Endothelial cell of umbilical vein (primary cell): ENCODE data around the gene DDX10. TPM values are rescaled to one million over a fixed set of nuclear protein-coding genes. Genes with fewer than 3 reads are reported as not detected.

ENCODE experiments used
- BruUV-seq: library from RNA; stranded (reverse); fragments of 400-500 nt; replicated peaks from 2 replicates; lab custom pipeline; 2021; lab: Mats Ljungman, UMichigan
- CTCF ChIA-PET: fragments of 300-600, 350-600 bp; sonication (Branson Sonifier 250); formaldehyde crosslinking; loops from one replicate; lab custom pipeline; 2021; ENCODE audit warnings: antibody characterized with exemption, inconsistent platforms; lab: Charles Lee
- POLR2A ChIA-PET: fragments of 300-600, 350-600 bp; sonication (Branson Sonifier 250); formaldehyde crosslinking; loops from one replicate; lab custom pipeline; 2021; ENCODE audit warnings: antibody characterized with exemption, inconsistent platforms; lab: Charles Lee
- DNase-seq: peaks from one replicate; pipeline ENCODE4 v3.0.0-alpha.2; 2011; ENCODE audit warnings: low read depth, low spot score
- FAIRE-seq: peaks from 2 replicates; lab custom pipeline; 2011; peaks lifted over from hg19 to GRCh38; lab: Jason Lieb, UNC
- H2AFZ ChIP-seq: 2 replicates; pipeline ENCODE4 v1.6.0; 2012; ENCODE audit warnings: low read depth, low read length, control low read depth, inconsistent platforms
- H3K27ac ChIP-seq: 2 replicates; pipeline ENCODE4 v1.5.1; 2011; ENCODE audit warnings: low read depth, mild to moderate bottlenecking, control low read depth, low read length, moderate library complexity; ENCODE audit not compliant: insufficient read depth
- H3K27me3 ChIP-seq, 2 experiments: 2 replicates each; pipeline versions ENCODE4 v1.6.0 to v1.6.1; 2011; ENCODE audit warnings: low read length in 2 of 2, mixed read lengths in 1 of 2; ENCODE audit not compliant: control insufficient read depth in 2 of 2, insufficient read depth in 2 of 2
- H3K36me3 ChIP-seq, 2 experiments: 2 replicates in 1 of 2; 3 replicates in 1 of 2; pipeline ENCODE4 v1.5.1; 2011; ENCODE audit warnings: low read length in 2 of 2, mild to moderate bottlenecking in 1 of 2, moderate library complexity in 1 of 2; ENCODE audit not compliant: control insufficient read depth in 2 of 2, insufficient read depth in 2 of 2; ENCODE audit errors: extremely low read depth in 1 of 2
- H3K4me1 ChIP-seq: 3 replicates; pipeline ENCODE4 v1.5.1; 2011; ENCODE audit warnings: mild to moderate bottlenecking, low read length; ENCODE audit not compliant: control insufficient read depth, insufficient read depth; ENCODE audit errors: extremely low read depth
- H3K4me2 ChIP-seq: 2 replicates; pipeline ENCODE4 v1.6.1; 2011; ENCODE audit warnings: low read length, control low read depth, mixed read lengths; ENCODE audit not compliant: insufficient read depth
- H3K4me3 ChIP-seq, 3 experiments: fragments of 200-600 bp in 1 of 3; sonication (generic), shearing (Covaris generic) in 1 of 3; replicated peaks in 1 of 3; 2 replicates each; pipeline ENCODE4 v1.5.1; 2011 to 2016; ENCODE audit warnings: control low read depth in 3 of 3, low read length in 3 of 3, mild to moderate bottlenecking in 2 of 3, inconsistent platforms in 1 of 3, low read depth in 1 of 3, moderate library complexity in 1 of 3; ENCODE audit not compliant: insufficient read depth in 1 of 3
- H3K79me2 ChIP-seq: 2 replicates; pipeline ENCODE4 v1.6.0; 2012; ENCODE audit warnings: low read length, inconsistent platforms; ENCODE audit not compliant: control insufficient read depth, insufficient read depth
- H3K9ac ChIP-seq: replicated peaks from 2 replicates; pipeline ENCODE3; 2011; ENCODE audit warnings: low read length, control low read depth; ENCODE audit not compliant: insufficient read depth; ENCODE audit errors: extremely low read depth
- H3K9me1 ChIP-seq: replicated peaks from 3 replicates; pipeline ENCODE4 v1.6.0; 2011; ENCODE audit warnings: mild to moderate bottlenecking, low read length; ENCODE audit not compliant: control insufficient read depth, insufficient read depth; ENCODE audit errors: extremely low read depth
- H3K9me3 ChIP-seq: replicated peaks from 2 replicates; pipeline ENCODE4 v1.5.1; 2012; ENCODE audit warnings: low read length, inconsistent platforms; ENCODE audit not compliant: control insufficient read depth, insufficient read depth
- H4K20me1 ChIP-seq: replicated peaks from 2 replicates; pipeline ENCODE3; 2011; ENCODE audit warnings: mild to moderate bottlenecking, low read length; ENCODE audit not compliant: control insufficient read depth, insufficient read depth; ENCODE audit errors: extremely low read depth
- EZH2 ChIP-seq: IDR thresholded peaks from 2 replicates; pipeline ENCODE4 v1.6.1; 2012; ENCODE audit warnings: borderline replicate concordance, low read depth, mild to moderate bottlenecking, moderate library complexity, low read length, inconsistent platforms; ENCODE audit not compliant: severe bottlenecking
- FOS ChIP-seq: IDR thresholded peaks from 2 replicates; pipeline ENCODE4 v1.6.1; 2011; ENCODE audit warnings: mild to moderate bottlenecking, low read length, moderate library complexity, borderline replicate concordance; ENCODE audit not compliant: insufficient read depth
- GATA2 ChIP-seq: IDR thresholded peaks from 2 replicates; pipeline ENCODE4 v1.7.0; 2011; ENCODE audit warnings: low read depth, mild to moderate bottlenecking, moderate library complexity, mixed read lengths, low read length; ENCODE audit not compliant: insufficient read length, insufficient read depth
- JUN ChIP-seq: IDR thresholded peaks from 2 replicates; pipeline ENCODE4 v1.6.1; 2011; ENCODE audit warnings: borderline replicate concordance, low read depth; ENCODE audit not compliant: insufficient read length, insufficient read depth
- MYC ChIP-seq: IDR thresholded peaks from one replicate; pipeline ENCODE4 v1.6.1; 2011; ENCODE audit warnings: mild to moderate bottlenecking, low read depth, low read length
- POLR2A ChIP-seq: IDR thresholded peaks from 2 replicates; pipeline ENCODE4 v1.6.1; 2012; ENCODE audit warnings: low read depth, mild to moderate bottlenecking, control low read depth, low read length
- POLR2AphosphoS5 ChIP-seq: IDR thresholded peaks from 2 replicates; pipeline ENCODE4 v1.6.1; 2012; ENCODE audit warnings: low read depth, mild to moderate bottlenecking, control low read depth, low read length, moderate library complexity; ENCODE audit not compliant: insufficient read depth
- dilution Hi-C: fragments of 300-500 bp; cut with MboI; formaldehyde crosslinking; loops from one replicate; pipeline ENCODE4 v1.15.0; 2019; ENCODE audit warnings: low sequenced_read_pairs; ENCODE audit not compliant: extremely low pct_ligation_motif_present
- intact Hi-C: fragments of 100-400 bp; cut with micrococcal nuclease; formaldehyde crosslinking; loops from one replicate; pipeline ENCODE4 v1.10.0; 2022
- polyA plus RNA-seq, 4 experiments: library from polyadenylated mRNA; depleted of rRNA in 3 of 4; stranded (reverse) in 3 of 4; unstranded in 1 of 4; fragments of >200 nt; gene quantifications; 2 replicates each; pipeline versions ENCODE4 v1.2.1 to v1.2.3, GENCODE V29; 2011 to 2012; ENCODE audit warnings: missing spikeins in 1 of 4
- total RNA-seq: library from RNA; stranded (reverse); gene quantifications from 2 replicates; pipeline ENCODE4 v1.2.3, GENCODE V29; 2021
- TF ChIP-seq, protein P1 (sequence below), 2 donors: IDR thresholded peaks; 1 replicate in 1 of 2; 2 replicates in 1 of 2; pipeline ENCODE4 v1.5.1; 2011; ENCODE audit warnings: low read length in 2 of 2, mild to moderate bottlenecking in 2 of 2, moderate library complexity in 2 of 2, control low read depth in 1 of 2, inconsistent platforms in 1 of 2, low read depth in 1 of 2; ENCODE audit not compliant: insufficient read depth in 1 of 2; ENCODE audit errors: extremely low read depth in 1 of 2
- TF ChIP-seq, protein P2 (sequence below): IDR thresholded peaks from 2 replicates; pipeline ENCODE4 v1.6.1; 2011; ENCODE audit not compliant: insufficient read depth, insufficient read length

The DDX10 gene
- total and polyA plus RNA-seq, 2 donors (not counting 3 experiments of a cell fraction or from before 2014, with no cell fraction given): 29.8 to 35.2 TPM

DNA sequence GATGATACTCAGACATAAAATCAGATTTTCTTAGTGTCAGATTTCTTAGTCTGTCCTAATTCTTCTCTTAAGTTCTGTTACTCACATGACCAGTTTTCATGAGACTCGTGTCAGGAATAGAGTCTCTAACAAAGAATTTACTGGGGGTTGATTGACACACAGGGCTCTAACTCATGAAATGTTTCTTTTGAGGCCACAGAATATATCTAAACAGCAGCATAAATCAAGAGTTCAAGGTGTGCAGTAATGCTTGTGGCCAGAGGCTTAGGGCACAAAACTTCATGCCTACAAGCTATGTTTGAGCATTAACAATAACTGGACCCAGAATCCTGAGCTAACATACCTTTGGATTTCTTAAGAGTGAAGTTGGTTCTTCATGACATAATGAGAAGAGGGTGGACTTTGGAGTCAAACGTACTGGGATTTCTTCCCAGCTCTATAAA is 237.2 kb downstream of the DDX10 start:
- H3K9me3 ChIP-seq: no peaks in the 10 kb centered on the region
- no peaks in the 10 kb centered on the region for H4K20me1 ChIP-seq
- no peaks in the 10 kb centered on the region for H3K27me3 ChIP-seq
- no peak overlapping the region for H2AFZ ChIP-seq
- ChIA-PET CTCF (interaction anchor here (1.6 kb wide), 1 partner anchor 31 kb away, joined by 7 read pairs; no protein-coding TSS in a partner anchor), POLR2A (no interaction called here)
- no peaks in the 10 kb centered on the region for H3K36me3 ChIP-seq
- dilution Hi-C loops (no loop called here), intact Hi-C loops (no loop called here)
- no peak overlapping the region for H3K27ac ChIP-seq
- no TSS peak for BruUV-seq
- TF ChIP-seq EZH2: no peak
- TF ChIP-seq, protein P1, sequence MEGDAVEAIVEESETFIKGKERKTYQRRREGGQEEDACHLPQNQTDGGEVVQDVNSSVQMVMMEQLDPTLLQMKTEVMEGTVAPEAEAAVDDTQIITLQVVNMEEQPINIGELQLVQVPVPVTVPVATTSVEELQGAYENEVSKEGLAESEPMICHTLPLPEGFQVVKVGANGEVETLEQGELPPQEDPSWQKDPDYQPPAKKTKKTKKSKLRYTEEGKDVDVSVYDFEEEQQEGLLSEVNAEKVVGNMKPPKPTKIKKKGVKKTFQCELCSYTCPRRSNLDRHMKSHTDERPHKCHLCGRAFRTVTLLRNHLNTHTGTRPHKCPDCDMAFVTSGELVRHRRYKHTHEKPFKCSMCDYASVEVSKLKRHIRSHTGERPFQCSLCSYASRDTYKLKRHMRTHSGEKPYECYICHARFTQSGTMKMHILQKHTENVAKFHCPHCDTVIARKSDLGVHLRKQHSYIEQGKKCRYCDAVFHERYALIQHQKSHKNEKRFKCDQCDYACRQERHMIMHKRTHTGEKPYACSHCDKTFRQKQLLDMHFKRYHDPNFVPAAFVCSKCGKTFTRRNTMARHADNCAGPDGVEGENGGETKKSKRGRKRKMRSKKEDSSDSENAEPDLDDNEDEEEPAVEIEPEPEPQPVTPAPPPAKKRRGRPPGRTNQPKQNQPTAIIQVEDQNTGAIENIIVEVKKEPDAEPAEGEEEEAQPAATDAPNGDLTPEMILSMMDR (IDR thresholded peaks at IDR 0.05; ENCODE audit: extremely low read depth in 1 of 2, insufficient read depth in 1 of 2, low read depth in 1 of 2, low read length in 2 of 2): no peak
- TF ChIP-seq POLR2A: no peak
- TF ChIP-seq, protein P2, sequence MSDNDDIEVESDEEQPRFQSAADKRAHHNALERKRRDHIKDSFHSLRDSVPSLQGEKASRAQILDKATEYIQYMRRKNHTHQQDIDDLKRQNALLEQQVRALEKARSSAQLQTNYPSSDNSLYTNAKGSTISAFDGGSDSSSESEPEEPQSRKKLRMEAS: no peak
- TF ChIP-seq MYC: no peak
- no peak for TF ChIP-seq FOS
- TF ChIP-seq POLR2AphosphoS5: no peak
- TF ChIP-seq JUN: no peak
- no peak for TF ChIP-seq GATA2
- peaks cover 17% of the 10 kb centered on the region for H3K4me1 ChIP-seq
- no peak for DNase-seq
- FAIRE-seq: no peak
- H3K9me1 ChIP-seq: no peaks in the 10 kb centered on the region
- no peak overlapping the region for H3K4me2 ChIP-seq
- H3K4me3 ChIP-seq: no peak overlapping the region
- H3K79me2 ChIP-seq: no peaks in the 10 kb centered on the region
- no peak overlapping the region for H3K9ac ChIP-seq
